SU-DHL-6 (cell line): ENCODE measurements around the gene CCDC186.

Experiments used
- H2AFZ ChIP-seq: fragments of 200-600 bp; sonication (generic); 2 replicates; pipeline ENCODE4 v1.6.1; 2014; ENCODE audit warnings: low read depth, mild to moderate bottlenecking, moderate library complexity, mixed read lengths, antibody characterized with exemption, low read length; ENCODE audit not compliant: severe bottlenecking
- H3F3A ChIP-seq: fragments of 200-600 bp; shearing (Covaris generic); 2 replicates; pipeline ENCODE4 v1.6.0; 2016; ENCODE audit warnings: antibody characterized with exemption, mild to moderate bottlenecking; ENCODE audit not compliant: insufficient read depth
- H3K27ac ChIP-seq: fragments of 200-600 bp; sonication (generic); 2 replicates; pipeline ENCODE4 v1.5.1; 2016; ENCODE audit warnings: low read depth, mild to moderate bottlenecking, low read length, moderate library complexity, mixed read lengths
- H3K27me3 ChIP-seq: fragments of 200-600 bp; sonication (generic), shearing (Covaris generic); 2 replicates; pipeline ENCODE4 v1.6.0; 2014; ENCODE audit warnings: mild to moderate bottlenecking, low read length
- H3K36me3 ChIP-seq: fragments of 200-600 bp; sonication (generic); 2 replicates; pipeline ENCODE4 v1.6.1; 2014; ENCODE audit warnings: mild to moderate bottlenecking, low read length, mixed read lengths
- H3K4me2 ChIP-seq: fragments of 300-600, 200-600 bp; shearing (Covaris generic), sonication (generic); 2 replicates; pipeline ENCODE4 v1.6.0; 2014; ENCODE audit warnings: low read length, low read depth, mild to moderate bottlenecking; ENCODE audit not compliant: poor library complexity, severe bottlenecking
- H3K4me3 ChIP-seq: fragments of 200-600 bp; sonication (generic); 2 replicates; pipeline ENCODE4 v1.5.1; 2014; ENCODE audit warnings: antibody characterized with exemption, low read length, mild to moderate bottlenecking, mixed read lengths; ENCODE audit not compliant: insufficient read depth, poor library complexity, severe bottlenecking
- H3K79me2 ChIP-seq: fragments of 200-600 bp; sonication (generic); 2 replicates; pipeline ENCODE4 v1.6.1; 2014; ENCODE audit warnings: mild to moderate bottlenecking, low read length, moderate library complexity; ENCODE audit not compliant: insufficient read depth
- H3K9ac ChIP-seq: fragments of 200-600 bp; sonication (generic); 2 replicates; pipeline ENCODE4 v1.7.0; 2014; ENCODE audit warnings: mild to moderate bottlenecking, low read length
- H3K9me2 ChIP-seq: fragments of 200-600 bp; sonication (generic); replicated peaks from 2 replicates; pipeline ENCODE4 v1.6.1; 2014; ENCODE audit warnings: low read length; ENCODE audit not compliant: insufficient read depth
- H3K9me3 ChIP-seq: fragments of 200-600 bp; sonication (generic); 2 replicates; pipeline ENCODE4 v1.6.1; 2014; ENCODE audit warnings: low read length, mixed read lengths; ENCODE audit not compliant: insufficient read depth
- H4K20me1 ChIP-seq: fragments of 200-600 bp; sonication (generic); 2 replicates; pipeline ENCODE4 v1.6.1; 2014; ENCODE audit warnings: low read depth, mild to moderate bottlenecking, antibody characterized with exemption, low read length, moderate library complexity, mixed read lengths
- CTCF ChIP-seq: fragments of 200-600 bp; sonication (generic); IDR thresholded peaks from one replicate; pipeline ENCODE4 v1.5.1; 2017; ENCODE audit warnings: antibody characterized with exemption, mild to moderate bottlenecking, low read length, moderate library complexity; ENCODE audit not compliant: insufficient read depth, poor library complexity, severe bottlenecking
- EZH2phosphoT487 ChIP-seq: fragments of 200-600 bp; sonication (generic), shearing (Covaris generic); conservative IDR thresholded peaks from 2 replicates; pipeline ENCODE4 v1.6.1; 2018; ENCODE audit warnings: mild to moderate bottlenecking, antibody characterized with exemption, low read length, moderate library complexity, mixed read lengths

The CCDC186 gene

GRCh38 chr10:114173921-114174694 is at the start of gene CCDC186:
CCDC186 (minus strand) TSS chr10:114174203; CDS start chr10:114163268, 10,935 bp downstream.
- H4K20me1 ChIP-seq = no peaks in the 10 kb centered on the region
- H3K9ac ChIP-seq = peak within 1 kb of the TSS; percentile 65
- peak within 1 kb of the TSS; percentile 94 for H2AFZ ChIP-seq
- H3K27me3 ChIP-seq = no peaks in the 10 kb centered on the region
- H3K9me3 ChIP-seq = no peaks in the 10 kb centered on the region
- H3K27ac ChIP-seq = no peak within 1 kb of the TSS
- no peaks in the 10 kb centered on the region for H3K79me2 ChIP-seq
- no peaks in the 10 kb centered on the region for H3K9me2 ChIP-seq
- no peaks in the 10 kb centered on the region for H3K36me3 ChIP-seq
- TF ChIP-seq EZH2phosphoT487 (no peak), CTCF (no peak)
- no peaks in the 10 kb centered on the region for H3F3A ChIP-seq
- H3K4me3 ChIP-seq = peak within 1 kb of the TSS; percentile 69
- peak within 1 kb of the TSS; percentile 81 for H3K4me2 ChIP-seq

GRCh38 chr10:114223066-114223465 is 49.1 kb upstream of the CCDC186 start:
- no peaks in the 10 kb centered on the region for H4K20me1 ChIP-seq
- H3K4me3 ChIP-seq = no peak overlapping the region
- H2AFZ ChIP-seq = no peak overlapping the region
- H3K9me2 ChIP-seq = no peaks in the 10 kb centered on the region
- H3K9ac ChIP-seq = no peak overlapping the region
- no peak overlapping the region for H3K27ac ChIP-seq
- H3K36me3 ChIP-seq = no peaks in the 10 kb centered on the region
- no peaks in the 10 kb centered on the region for H3K79me2 ChIP-seq
- no peak overlapping the region for H3K4me2 ChIP-seq
- TF ChIP-seq CTCF (no peak), EZH2phosphoT487 (no peak)
- no peaks in the 10 kb centered on the region for H3K9me3 ChIP-seq
- no peaks in the 10 kb centered on the region for H3F3A ChIP-seq
- no peaks in the 10 kb centered on the region for H3K27me3 ChIP-seq

GRCh38 chr10:114221235-114221634 is 47.2 kb upstream of the CCDC186 start:
- no peak for TF ChIP-seq EZH2phosphoT487
- no peak for TF ChIP-seq CTCF
- no peaks in the 10 kb centered on the region for H3F3A ChIP-seq
- no peak overlapping the region for H2AFZ ChIP-seq

More at GRCh38 chr10:114221235-114221634, 47.2 kb upstream of the CCDC186 start:
- Histone ChIP-seq H3K9ac (no peak overlapping the region), H3K36me3 (no peaks in the 10 kb centered on the region), H3K4me2 (no peak overlapping the region), H3K4me3 (no peak overlapping the region), H3K27ac (no peak overlapping the region), H3K27me3 (no peaks in the 10 kb centered on the region), H3K9me2 (no peaks in the 10 kb centered on the region), H3K79me2 (no peaks in the 10 kb centered on the region), H4K20me1 (no peaks in the 10 kb centered on the region), H3K9me3 (no peaks in the 10 kb centered on the region)
